GM12801 (cell line): ENCODE data around the gene CERS5.

Experiments used
- TF ChIP-seq, protein P1 (sequence below): IDR thresholded peaks from one replicate; pipeline ENCODE4 v1.5.1; 2011; ENCODE audit warnings: control low read depth; ENCODE audit not compliant: insufficient read length; ENCODE audit errors: extremely low read depth

CERS5 gene

DNA sequence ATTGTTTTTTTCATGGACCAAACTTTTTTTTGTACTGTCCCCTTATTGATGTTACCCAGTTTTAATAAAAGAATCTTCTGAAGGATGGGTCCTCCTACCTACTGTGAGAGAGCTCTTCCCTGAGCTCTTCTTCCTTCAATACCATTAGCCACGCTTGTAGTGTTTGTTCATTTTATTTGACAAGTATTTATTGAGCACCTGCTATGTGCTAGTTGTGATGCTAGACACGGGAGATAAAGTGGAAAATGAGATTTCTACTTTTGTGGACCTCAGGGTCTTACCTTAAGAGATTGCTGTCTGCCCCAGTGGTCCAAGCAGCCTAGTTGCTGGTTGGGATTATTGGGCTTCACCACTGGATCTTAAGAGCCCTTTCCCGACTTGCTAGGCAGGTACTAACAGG lies 66.6 kb downstream of the CERS5 start:
- TF ChIP-seq, protein P1, sequence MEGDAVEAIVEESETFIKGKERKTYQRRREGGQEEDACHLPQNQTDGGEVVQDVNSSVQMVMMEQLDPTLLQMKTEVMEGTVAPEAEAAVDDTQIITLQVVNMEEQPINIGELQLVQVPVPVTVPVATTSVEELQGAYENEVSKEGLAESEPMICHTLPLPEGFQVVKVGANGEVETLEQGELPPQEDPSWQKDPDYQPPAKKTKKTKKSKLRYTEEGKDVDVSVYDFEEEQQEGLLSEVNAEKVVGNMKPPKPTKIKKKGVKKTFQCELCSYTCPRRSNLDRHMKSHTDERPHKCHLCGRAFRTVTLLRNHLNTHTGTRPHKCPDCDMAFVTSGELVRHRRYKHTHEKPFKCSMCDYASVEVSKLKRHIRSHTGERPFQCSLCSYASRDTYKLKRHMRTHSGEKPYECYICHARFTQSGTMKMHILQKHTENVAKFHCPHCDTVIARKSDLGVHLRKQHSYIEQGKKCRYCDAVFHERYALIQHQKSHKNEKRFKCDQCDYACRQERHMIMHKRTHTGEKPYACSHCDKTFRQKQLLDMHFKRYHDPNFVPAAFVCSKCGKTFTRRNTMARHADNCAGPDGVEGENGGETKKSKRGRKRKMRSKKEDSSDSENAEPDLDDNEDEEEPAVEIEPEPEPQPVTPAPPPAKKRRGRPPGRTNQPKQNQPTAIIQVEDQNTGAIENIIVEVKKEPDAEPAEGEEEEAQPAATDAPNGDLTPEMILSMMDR = no peak

DNA sequence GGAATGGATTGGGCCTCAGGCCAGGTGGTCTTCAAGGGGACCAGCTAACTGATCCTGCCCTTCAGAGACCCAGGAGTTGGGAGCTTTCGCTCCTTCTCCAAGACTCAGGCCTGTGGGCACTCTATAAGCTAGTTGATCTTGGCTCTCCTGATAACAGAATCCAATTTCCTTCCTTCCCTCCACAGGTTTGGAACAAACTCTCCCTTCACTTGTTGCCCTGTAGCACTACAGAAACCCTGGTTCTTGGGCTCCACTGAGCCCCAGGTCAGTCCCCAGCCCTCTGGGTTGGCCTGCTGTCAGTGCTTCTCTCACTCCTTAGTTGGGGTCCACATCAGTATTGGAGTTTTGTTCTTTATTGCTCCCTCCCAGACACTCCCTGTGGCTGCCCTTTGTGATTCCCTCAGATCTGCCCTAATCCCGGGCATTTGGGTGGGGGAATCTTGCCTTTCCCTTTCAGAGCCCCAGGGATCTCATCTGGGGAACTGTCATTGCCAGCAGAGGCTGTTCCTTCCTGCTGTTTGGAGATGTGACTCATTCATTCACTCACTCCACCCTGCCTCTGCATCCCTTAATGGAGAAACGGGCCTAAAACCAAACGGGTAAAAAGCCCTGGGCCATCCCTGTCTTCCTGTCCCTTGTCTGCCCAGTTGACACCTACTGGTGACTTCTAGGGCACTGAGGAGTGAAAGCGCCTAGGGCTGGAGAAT lies 67.7 kb downstream of the CERS5 start:
- TF ChIP-seq, protein P1 = no peak

DNA sequence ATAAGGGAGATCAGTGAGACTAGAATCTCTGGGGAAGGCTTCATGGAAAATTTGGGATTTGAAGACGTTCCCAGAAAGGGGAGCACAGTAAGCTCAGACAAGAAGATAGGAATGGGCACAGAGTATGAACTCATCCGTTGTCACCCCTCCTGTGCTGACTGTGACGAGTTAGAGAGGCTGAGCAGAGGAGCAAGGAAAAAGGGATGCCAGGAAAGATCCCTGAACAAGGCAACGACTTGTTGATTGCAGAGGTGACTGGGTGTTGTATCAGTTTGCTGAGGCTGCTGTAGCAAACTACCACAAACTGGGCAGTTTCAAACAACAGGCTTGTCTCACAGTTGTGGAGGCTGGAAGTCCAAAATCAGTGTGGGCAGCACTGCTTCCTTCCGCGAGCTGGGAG lies 69.2 kb downstream of the CERS5 start:
- TF ChIP-seq, protein P1 = no peak

DNA sequence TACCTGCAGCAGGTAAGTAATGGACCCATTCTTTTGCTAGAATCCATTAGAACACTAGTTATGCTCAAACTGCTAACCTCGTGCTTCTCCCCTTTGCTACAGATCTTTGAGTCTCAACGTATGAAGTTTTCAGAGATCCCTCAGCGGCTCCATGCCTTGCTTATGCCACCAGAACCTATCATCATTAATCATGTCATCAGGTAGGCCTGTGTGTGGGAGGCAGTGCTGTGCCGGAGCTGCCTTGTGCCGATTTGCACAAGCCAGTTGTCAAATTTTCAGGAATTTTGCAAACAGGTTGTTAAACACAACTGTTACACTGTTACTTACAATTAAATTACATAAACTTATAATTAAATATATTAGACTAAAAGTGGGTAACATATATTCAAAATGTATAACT lies 76.8 kb downstream of the CERS5 start:
- TF ChIP-seq, protein P1 = no peak

DNA sequence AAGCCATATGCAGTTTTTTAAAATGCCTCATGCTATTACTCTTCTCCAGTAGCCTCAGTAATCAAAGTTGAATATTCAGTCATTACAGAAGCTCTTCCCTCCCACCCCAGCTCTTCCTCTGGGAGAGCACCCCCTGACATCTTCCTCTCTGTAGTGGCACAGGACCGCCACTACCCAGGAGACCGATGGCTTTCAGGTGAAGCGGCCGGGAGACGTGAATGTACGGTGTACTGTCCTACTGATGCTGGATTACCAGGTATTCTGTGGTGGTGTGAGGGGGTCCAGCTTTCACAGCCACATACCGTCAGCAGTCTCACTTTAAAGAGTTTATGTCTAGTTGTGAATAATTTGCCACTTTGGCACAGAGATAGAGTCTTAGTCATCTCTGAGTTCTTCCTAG lies 77.4 kb downstream of the CERS5 start:
- TF ChIP-seq, protein P1 = no peak

DNA sequence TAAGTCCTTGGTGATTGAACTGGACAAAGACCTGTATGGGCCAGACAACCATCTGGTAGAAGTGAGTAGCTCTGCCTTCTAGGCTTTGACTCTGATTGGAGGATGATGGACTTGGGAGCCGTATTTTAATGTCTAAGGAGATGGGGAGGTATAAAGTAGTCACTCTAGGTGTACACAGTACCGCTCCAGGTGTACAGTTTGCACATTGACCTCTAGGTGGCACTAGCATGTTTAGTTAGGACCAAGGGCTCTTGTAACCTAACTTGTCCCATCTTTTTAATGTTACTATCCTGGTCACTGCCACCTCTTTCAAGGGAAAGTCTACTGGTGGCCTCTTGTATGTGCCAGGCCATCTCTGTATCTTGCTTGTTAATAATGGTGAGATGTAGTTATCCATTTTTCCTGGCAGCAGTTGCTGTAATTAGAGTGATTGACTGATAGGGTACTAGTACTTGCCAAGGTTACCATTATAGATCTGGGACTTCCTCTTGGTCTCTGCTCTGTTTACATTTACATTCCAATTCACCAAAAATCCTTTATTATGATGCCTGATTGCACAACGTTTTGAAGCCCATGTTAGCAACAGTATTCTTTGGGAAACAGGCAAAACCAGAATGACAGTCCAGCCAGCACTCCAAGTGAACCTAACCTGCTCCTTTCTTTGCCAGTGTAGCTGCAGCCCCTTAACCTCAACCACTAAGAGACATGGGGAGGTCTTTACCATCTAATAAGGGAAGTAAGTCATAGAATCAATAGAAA lies 78.4 kb downstream of the CERS5 start:
- TF ChIP-seq, protein P1 = no peak

DNA sequence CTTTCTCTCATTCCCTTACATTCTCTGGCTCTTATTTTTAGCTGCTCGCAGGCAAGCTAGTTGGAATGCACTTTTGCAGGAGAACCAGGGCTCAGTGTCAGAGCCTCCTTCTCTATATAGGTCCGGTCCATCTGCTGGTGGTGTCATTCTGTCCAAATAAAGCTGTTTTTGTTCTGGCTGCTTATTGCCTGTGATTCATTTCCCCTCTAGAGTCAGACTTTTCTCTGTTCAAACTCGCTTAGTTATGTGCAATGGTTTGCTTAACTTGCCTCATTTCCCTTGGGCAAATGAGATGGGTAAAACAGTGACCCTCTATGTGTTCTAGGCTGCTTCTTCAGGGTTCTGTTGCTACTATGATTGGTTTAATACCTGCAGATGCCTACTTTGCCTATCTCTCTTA lies 79.2 kb downstream of the CERS5 start:
- TF ChIP-seq, protein P1 = no peak
